ENCODE results near the gene SMG5.

Gene SMG5

DNA sequence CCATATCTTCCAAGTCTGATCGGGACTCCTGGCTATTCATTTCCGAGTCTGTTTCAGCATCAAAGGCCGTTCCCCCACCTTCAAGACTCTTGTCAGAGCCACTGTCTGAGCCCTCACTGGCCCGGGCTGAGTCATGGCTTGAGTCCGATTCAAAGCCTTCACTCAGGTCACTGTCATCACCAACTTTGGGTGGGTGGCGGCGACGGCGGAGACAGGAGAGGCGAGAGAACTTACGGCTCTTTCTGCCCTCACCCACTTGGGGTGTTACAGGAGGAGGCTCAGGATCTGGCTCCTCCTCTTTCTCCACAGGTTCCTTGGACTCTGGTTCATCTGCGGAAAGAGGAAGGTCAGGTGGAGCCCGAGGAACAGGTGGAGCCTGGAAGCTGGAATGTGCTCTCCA, 16.6 kb downstream of the SMG5 start:
- H3K4ac ChIP-seq (ENCODE audit: low read length): no peak overlapping the region
- no peaks in the 10 kb centered on the region for H3K27me3 ChIP-seq (ENCODE audit: control insufficient read depth in 3 of 3, insufficient read depth in 3 of 3, low read depth in 1 of 3, low read length in 3 of 3)
- H3K23ac ChIP-seq (ENCODE audit: low read depth, low read length, poor library complexity): peak overlapping the region; percentile 56
- H3K4me3 ChIP-seq (ENCODE audit: low read length in 2 of 2): no peak overlapping the region
- no peaks in the 10 kb centered on the region for H3K9me3 ChIP-seq (replicated peaks in 1 of 2; ENCODE audit: control insufficient read depth in 2 of 2, insufficient read depth in 1 of 2, low read depth in 1 of 2, low read length in 2 of 2)
- H4K8ac ChIP-seq (ENCODE audit: low read depth, low read length): no peak overlapping the region
- no peak overlapping the region for H2BK12ac ChIP-seq (ENCODE audit: low read length)
- H2AFZ ChIP-seq (ENCODE audit: low read length): no peak overlapping the region
- no peak overlapping the region for H4K91ac ChIP-seq (ENCODE audit: low read depth, low read length, poor library complexity)
- H2AK5ac ChIP-seq (ENCODE audit: low read depth, low read length): no peak overlapping the region
- peaks cover 5% of the 10 kb centered on the region for H3K79me1 ChIP-seq (ENCODE audit: low read depth, low read length)
- no peak overlapping the region for H3K27ac ChIP-seq (replicated peaks; ENCODE audit: low read length)
- no CpG with 5 or more reads among the region's 13 CpGs for WGBS, 2 donors (ENCODE audit: extremely low coverage in 2 of 2, insufficient read length in 2 of 2, insufficient replicate concordance in 1 of 2)
- no peak overlapping the region for H3K9ac ChIP-seq (ENCODE audit: low read depth, low read length, poor library complexity)
- no peak overlapping the region for H3K14ac ChIP-seq (ENCODE audit: low read length)
- H3K4me2 ChIP-seq (ENCODE audit: insufficient read depth, low read length, poor library complexity, severe bottlenecking): no peak overlapping the region
- H3K36me3 ChIP-seq (replicated peaks in 1 of 2; ENCODE audit: control insufficient read depth in 2 of 2, insufficient read depth in 2 of 2, low read length in 2 of 2): peaks cover 54 to 91% of the 10 kb centered on the region in 2 donors
- H2BK120ac ChIP-seq (ENCODE audit: low read depth, low read length): no peak overlapping the region
- H2BK5ac ChIP-seq (ENCODE audit: low read length): no peak overlapping the region
- DNase-seq (ENCODE audit: low spot score): no peak
- no peaks in the 10 kb centered on the region for H3K4me1 ChIP-seq (ENCODE audit: control insufficient read depth in 2 of 2, insufficient read depth in 1 of 2, low read depth in 1 of 2, low read length in 2 of 2)
- H3K18ac ChIP-seq (ENCODE audit: low read length): no peak overlapping the region
- H2BK15ac ChIP-seq (ENCODE audit: low read length): no peak overlapping the region

DNA sequence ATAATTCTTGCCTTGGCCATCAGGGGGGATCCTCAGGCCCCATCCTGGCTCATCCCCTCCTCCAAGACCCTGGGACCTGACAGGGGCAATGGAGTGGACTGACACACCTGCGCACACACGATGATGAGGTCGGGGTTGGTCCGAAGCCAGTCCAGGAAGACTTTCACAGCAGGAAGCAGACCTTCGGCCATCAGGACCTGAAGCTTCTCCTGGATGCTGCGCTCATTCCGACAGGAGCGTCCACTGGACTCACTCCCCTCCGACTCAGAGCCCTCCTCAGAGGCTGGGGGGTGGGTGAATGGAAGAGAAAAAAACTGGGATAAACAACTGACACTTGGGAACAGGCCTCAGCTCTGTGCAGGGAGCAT, 19.4 kb downstream of the SMG5 start:
- H3K14ac ChIP-seq (ENCODE audit: low read length): no peak overlapping the region
- no peaks in the 10 kb centered on the region for H3K4me1 ChIP-seq (ENCODE audit: control insufficient read depth in 2 of 2, insufficient read depth in 1 of 2, low read depth in 1 of 2, low read length in 2 of 2)
- H3K9me3 ChIP-seq (replicated peaks in 1 of 2; ENCODE audit: control insufficient read depth in 2 of 2, insufficient read depth in 1 of 2, low read depth in 1 of 2, low read length in 2 of 2): no peaks in the 10 kb centered on the region
- no peak overlapping the region for H3K23ac ChIP-seq (ENCODE audit: low read depth, low read length, poor library complexity)
- H3K27me3 ChIP-seq (ENCODE audit: control insufficient read depth in 3 of 3, insufficient read depth in 3 of 3, low read depth in 1 of 3, low read length in 3 of 3): peaks cover 0 to 2% (median 0%) of the 10 kb centered on the region in 3 experiments
- no peak overlapping the region for H3K4ac ChIP-seq (ENCODE audit: low read length)
- WGBS, 2 donors (ENCODE audit: extremely low coverage in 2 of 2, insufficient read length in 2 of 2, insufficient replicate concordance in 1 of 2): no CpG with 5 or more reads among the region's 9 CpGs
- H2BK12ac ChIP-seq (ENCODE audit: low read length): no peak overlapping the region
- no peak overlapping the region for H3K18ac ChIP-seq (ENCODE audit: low read length)
- H3K4me3 ChIP-seq (ENCODE audit: low read length in 2 of 2): no peak overlapping the region
- no peak overlapping the region for H2BK5ac ChIP-seq (ENCODE audit: low read length)
- peaks cover 5% of the 10 kb centered on the region for H3K79me1 ChIP-seq (ENCODE audit: low read depth, low read length)
- no peak for DNase-seq (ENCODE audit: low spot score)
- H4K91ac ChIP-seq (ENCODE audit: low read depth, low read length, poor library complexity): no peak overlapping the region
- no peak overlapping the region for H2BK15ac ChIP-seq (ENCODE audit: low read length)
- H3K36me3 ChIP-seq (replicated peaks in 1 of 2; ENCODE audit: control insufficient read depth in 2 of 2, insufficient read depth in 2 of 2, low read length in 2 of 2): peaks cover 70 to 95% of the 10 kb centered on the region in 2 donors
- no peak overlapping the region for H3K9ac ChIP-seq (ENCODE audit: low read depth, low read length, poor library complexity)
- no peak overlapping the region for H2AFZ ChIP-seq (ENCODE audit: low read length)
- no peak overlapping the region for H3K4me2 ChIP-seq (ENCODE audit: insufficient read depth, low read length, poor library complexity, severe bottlenecking)
- no peak overlapping the region for H2AK5ac ChIP-seq (ENCODE audit: low read depth, low read length)
- H4K8ac ChIP-seq (ENCODE audit: low read depth, low read length): no peak overlapping the region
- no peak overlapping the region for H2BK120ac ChIP-seq (ENCODE audit: low read depth, low read length)
- H3K27ac ChIP-seq (replicated peaks; ENCODE audit: low read length): no peak overlapping the region

DNA sequence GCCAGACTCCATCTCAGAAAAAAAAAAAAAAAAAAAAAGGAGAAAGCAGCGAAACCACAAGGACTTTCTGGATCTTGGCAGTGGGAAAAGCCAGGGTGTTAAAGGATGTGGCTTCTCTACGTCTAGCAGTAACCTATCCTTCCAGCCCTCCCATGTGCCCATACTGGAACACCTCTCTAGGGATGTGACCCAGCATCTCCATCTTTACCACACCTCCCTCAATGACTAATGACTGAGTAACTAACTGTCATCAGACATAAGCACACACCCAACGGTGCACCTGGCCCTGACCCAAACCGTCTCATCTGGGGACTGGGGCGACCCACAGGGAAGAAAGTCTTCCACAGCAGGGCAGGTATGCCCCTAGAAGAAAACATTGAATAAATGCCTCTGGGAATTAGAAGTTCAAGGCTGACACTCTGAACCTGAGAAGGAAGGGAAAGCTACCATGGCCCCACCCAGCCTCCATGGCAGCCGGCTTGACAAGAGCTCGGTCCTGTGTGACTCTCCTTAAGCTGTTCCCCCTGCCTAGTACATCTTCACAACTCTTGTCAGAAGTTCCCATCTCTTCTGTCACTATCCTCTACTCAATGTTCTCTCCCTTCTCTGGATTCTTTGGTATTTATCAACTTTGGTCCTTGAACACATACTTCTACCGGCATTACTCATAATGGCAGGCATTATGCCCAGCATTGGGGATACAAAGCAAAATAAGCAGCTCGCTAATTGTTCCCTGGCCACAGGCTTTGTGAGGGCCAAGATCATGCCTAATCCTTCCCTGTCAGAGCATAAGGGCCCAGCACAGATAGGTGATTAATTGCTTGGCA, 20.0 kb downstream of the SMG5 start:
- H3K36me3 ChIP-seq (replicated peaks in 1 of 2; ENCODE audit: control insufficient read depth in 2 of 2, insufficient read depth in 2 of 2, low read length in 2 of 2): peaks cover 70 to 95% of the 10 kb centered on the region in 2 donors
- no peaks in the 10 kb centered on the region for H3K4me1 ChIP-seq (ENCODE audit: control insufficient read depth in 2 of 2, insufficient read depth in 1 of 2, low read depth in 1 of 2, low read length in 2 of 2)
- peaks cover 5% of the 10 kb centered on the region for H3K79me1 ChIP-seq (ENCODE audit: low read depth, low read length)
- no peak overlapping the region for H4K8ac ChIP-seq (ENCODE audit: low read depth, low read length)
- H3K4me2 ChIP-seq (ENCODE audit: insufficient read depth, low read length, poor library complexity, severe bottlenecking): no peak overlapping the region
- no peak overlapping the region for H3K23ac ChIP-seq (ENCODE audit: low read depth, low read length, poor library complexity)
- no peak overlapping the region for H2AFZ ChIP-seq (ENCODE audit: low read length)
- H3K4ac ChIP-seq (ENCODE audit: low read length): no peak overlapping the region
- no peak overlapping the region for H3K27ac ChIP-seq (replicated peaks; ENCODE audit: low read length)
- no peak for DNase-seq (ENCODE audit: low spot score)
- no CpG with 5 or more reads among the region's 9 CpGs for WGBS, 2 donors (ENCODE audit: extremely low coverage in 2 of 2, insufficient read length in 2 of 2, insufficient replicate concordance in 1 of 2)
- no peak overlapping the region for H2BK15ac ChIP-seq (ENCODE audit: low read length)
- no peaks in the 10 kb centered on the region for H3K9me3 ChIP-seq (replicated peaks in 1 of 2; ENCODE audit: control insufficient read depth in 2 of 2, insufficient read depth in 1 of 2, low read depth in 1 of 2, low read length in 2 of 2)
- no peak overlapping the region for H2BK5ac ChIP-seq (ENCODE audit: low read length)
- H3K14ac ChIP-seq (ENCODE audit: low read length): no peak overlapping the region
- H2BK12ac ChIP-seq (ENCODE audit: low read length): no peak overlapping the region
- H2AK5ac ChIP-seq (ENCODE audit: low read depth, low read length): no peak overlapping the region
- no peak overlapping the region for H4K91ac ChIP-seq (ENCODE audit: low read depth, low read length, poor library complexity)
- H2BK120ac ChIP-seq (ENCODE audit: low read depth, low read length): no peak overlapping the region
- no peak overlapping the region for H3K9ac ChIP-seq (ENCODE audit: low read depth, low read length, poor library complexity)
- peaks cover 0 to 2% (median 0%) of the 10 kb centered on the region in 3 experiments for H3K27me3 ChIP-seq (ENCODE audit: control insufficient read depth in 3 of 3, insufficient read depth in 3 of 3, low read depth in 1 of 3, low read length in 3 of 3)
- H3K18ac ChIP-seq (ENCODE audit: low read length): no peak overlapping the region
- H3K4me3 ChIP-seq (ENCODE audit: low read length in 2 of 2): no peak overlapping the region

DNA sequence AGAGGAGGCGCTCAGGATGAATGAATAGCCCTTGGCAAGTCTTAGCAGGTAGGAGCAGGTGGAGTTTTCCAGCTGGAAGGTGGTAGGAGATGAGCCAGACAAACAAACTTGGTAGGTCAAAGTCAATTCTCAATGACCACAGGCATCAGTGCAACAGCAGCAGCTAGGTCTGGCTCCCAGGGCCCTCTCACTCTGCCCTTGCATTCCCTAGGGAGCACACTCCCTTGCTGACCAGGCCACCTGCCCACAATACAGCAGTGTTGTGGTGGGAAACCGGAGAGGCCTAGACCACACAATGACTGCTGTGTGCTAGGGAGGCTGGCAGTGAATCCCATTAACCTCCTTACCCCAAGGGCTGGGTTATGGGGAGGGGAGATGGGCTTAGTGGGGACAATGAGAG, 21.7 kb downstream of the SMG5 start:
- Histone ChIP-seq H3K4ac (ENCODE audit: low read length) (no peak overlapping the region), H3K4me1 (ENCODE audit: control insufficient read depth in 2 of 2, insufficient read depth in 1 of 2, low read depth in 1 of 2, low read length in 2 of 2) (no peaks in the 10 kb centered on the region), H3K18ac (ENCODE audit: low read length) (no peak overlapping the region), H3K27ac (replicated peaks; ENCODE audit: low read length) (no peak overlapping the region), H2BK15ac (ENCODE audit: low read length) (no peak overlapping the region), H3K36me3 (replicated peaks in 1 of 2; ENCODE audit: control insufficient read depth in 2 of 2, insufficient read depth in 2 of 2, low read length in 2 of 2) (peaks cover 63 to 94% of the 10 kb centered on the region in 2 donors), H2BK12ac (ENCODE audit: low read length) (no peak overlapping the region), H3K4me3 (ENCODE audit: low read length in 2 of 2) (no peak overlapping the region), H2BK120ac (ENCODE audit: low read depth, low read length) (no peak overlapping the region), H3K27me3 (ENCODE audit: control insufficient read depth in 3 of 3, insufficient read depth in 3 of 3, low read depth in 1 of 3, low read length in 3 of 3) (peaks cover 0 to 2% (median 0%) of the 10 kb centered on the region in 3 experiments), H3K79me1 (ENCODE audit: low read depth, low read length) (peaks cover 3% of the 10 kb centered on the region), H2BK5ac (ENCODE audit: low read length) (no peak overlapping the region), H3K4me2 (ENCODE audit: insufficient read depth, low read length, poor library complexity, severe bottlenecking) (no peak overlapping the region), H2AK5ac (ENCODE audit: low read depth, low read length) (no peak overlapping the region), H4K8ac (ENCODE audit: low read depth, low read length) (no peak overlapping the region), H2AFZ (ENCODE audit: low read length) (no peak overlapping the region), H3K14ac (ENCODE audit: low read length) (no peak overlapping the region), H3K9me3 (replicated peaks in 1 of 2; ENCODE audit: control insufficient read depth in 2 of 2, insufficient read depth in 1 of 2, low read depth in 1 of 2, low read length in 2 of 2) (no peaks in the 10 kb centered on the region), H4K91ac (ENCODE audit: low read depth, low read length, poor library complexity) (no peak overlapping the region), H3K9ac (ENCODE audit: low read depth, low read length, poor library complexity) (no peak overlapping the region), H3K23ac (ENCODE audit: low read depth, low read length, poor library complexity) (no peak overlapping the region)
- no CpG with 5 or more reads among the region's 2 CpGs for WGBS, 2 donors (ENCODE audit: extremely low coverage in 2 of 2, insufficient read length in 2 of 2, insufficient replicate concordance in 1 of 2)
- DNase-seq (ENCODE audit: low spot score): no peak

All from neuronal stem cell (in vitro differentiated cells).